Suppressor macrophage (primary cell): ENCODE data around the gene CPEB4.
A peak's percentile ranks its signal among the peaks of the same experiment; 100 is the strongest.

ENCODE experiments used
- DNase-seq, 4 experiments: peaks; one replicate each; pipeline ENCODE4 v3.0.0-alpha.2; 2020 to 2022

CPEB4 gene

GRCh38 chr5:173916233-173916632, 28.1 kb downstream of the CPEB4 start:
- peak; percentile 46 to 77 (median 59) for DNase-seq

DNA sequence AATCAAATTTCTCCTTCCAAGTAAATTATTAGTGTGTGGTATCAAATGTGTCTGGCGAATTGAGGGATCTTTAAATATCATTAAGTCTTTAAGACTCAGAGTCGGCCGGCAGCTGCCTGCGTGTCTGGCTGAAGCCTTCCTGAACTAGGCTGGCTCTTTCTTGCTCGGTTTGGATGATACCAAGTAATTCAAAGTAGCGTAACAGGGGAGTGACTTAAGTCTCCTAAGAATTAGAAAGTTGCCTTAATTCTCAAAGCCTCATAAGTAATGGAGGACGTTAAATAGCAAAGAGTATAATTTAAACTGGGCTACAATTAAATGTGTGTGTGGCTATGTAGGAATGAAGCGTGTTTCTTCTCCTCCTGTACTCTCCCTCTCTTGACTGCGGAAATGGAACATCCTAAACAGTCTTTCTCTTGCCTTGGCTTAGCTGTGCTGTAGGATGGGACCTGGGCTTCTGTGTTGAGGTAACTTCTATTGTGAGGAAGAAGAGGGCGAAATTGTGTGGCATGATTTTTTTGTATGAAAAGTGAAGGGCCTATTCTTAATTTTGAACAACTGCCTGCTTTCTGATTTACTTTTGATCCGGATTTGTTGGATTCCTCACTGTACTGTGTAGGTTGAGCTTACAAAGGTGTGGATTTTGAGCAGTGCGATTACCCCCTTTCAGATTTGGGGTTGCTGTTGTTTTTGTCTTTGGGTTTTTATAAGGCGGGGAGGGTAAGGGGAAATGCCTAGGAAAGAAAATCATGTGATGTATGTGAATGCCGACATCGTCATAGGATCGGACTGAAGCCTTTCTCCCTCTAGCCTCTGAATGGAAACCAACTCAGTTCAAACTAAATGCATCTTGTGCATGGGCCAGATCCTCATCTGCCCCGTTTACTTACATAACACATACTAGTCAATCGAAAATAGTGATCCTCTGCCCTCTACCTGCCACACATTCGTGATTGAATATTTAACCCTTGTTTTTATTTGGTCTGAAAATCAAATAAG, 29.9 kb downstream of the CPEB4 start:
- DNase-seq: peak; percentile 63 to 85 (median 78)

- peak in 2 of 4 experiments; percentile 32 to 34 for DNase-seq
Observed at GRCh38 chr5:173919443-173919842, 31.3 kb downstream of the CPEB4 start.

- DNase-seq: peak in 3 of 4 experiments; percentile 38 to 67 (median 58)
Observed at GRCh38 chr5:173920024-173920753, 32.0 kb downstream of the CPEB4 start.

GRCh38 chr5:173920866-173921555, 32.9 kb downstream of the CPEB4 start:
- peak; percentile 19 to 77 (median 56) for DNase-seq

- DNase-seq: peak in 2 of 4 experiments; percentile 18 to 25
Observed at GRCh38 chr5:173922527-173922926, 34.4 kb downstream of the CPEB4 start.

DNA sequence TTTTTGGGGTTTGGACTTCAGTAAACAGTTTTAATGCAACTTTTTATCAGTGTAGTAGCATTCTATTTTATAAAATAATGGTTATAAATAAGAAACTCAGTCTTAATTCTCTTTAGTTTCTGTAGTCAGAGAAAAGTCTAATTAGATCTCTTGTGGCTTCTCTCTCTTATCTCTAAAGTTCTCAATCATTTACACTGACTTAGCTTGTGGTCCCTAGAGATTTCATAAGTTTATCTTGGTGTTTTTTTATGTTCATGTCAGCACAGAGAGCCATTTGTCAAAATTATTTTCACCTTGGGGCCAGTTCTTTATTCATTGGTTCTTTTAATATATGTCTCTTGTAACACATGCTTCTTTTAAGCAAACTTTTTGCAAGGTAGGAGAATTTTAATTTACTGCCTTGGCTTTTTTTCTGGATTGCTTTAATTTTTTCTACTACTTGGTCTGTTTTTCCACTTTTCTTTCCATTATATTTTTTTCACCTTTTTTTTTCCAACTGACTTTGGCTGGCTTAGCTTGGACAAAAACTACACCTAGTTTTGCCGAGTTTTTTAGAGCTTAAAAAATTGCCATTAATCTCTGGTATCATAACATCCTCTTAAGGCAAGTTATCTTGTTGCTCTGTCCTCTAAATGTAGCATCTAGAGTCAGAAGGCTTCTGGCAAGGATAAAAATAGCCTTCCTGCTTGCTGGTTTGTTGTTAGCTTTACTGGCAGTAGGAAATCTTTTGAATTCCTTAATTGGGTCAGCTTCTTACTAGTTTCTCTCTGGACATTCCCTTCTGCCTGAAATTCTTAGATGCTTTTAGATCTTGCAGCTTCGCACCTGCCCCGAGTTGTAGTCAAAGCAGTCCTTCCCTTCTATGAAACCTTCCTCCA, 35.3 kb downstream of the CPEB4 start:
- DNase-seq: no peak

DNA sequence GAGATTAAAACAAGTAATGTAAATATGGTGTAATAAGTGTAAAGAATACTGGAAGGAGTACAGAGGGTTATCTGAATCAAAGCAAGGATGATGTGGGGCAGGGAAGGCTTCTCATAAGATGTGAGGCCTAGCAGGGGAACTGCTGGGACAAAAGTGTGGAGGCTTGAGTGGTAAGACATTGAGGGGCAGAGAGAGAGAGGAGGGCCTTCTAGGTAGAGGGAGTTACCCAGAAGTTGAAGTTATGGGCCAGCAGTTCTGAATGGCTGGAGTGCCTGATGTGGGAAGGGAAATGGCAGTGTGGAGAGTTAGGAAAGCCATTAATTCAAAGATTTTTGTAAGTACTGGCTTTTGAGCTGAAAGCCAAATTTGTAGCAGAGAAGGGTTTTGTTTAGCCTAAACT, 36.8 kb downstream of the CPEB4 start:
- no peak for DNase-seq

DNA sequence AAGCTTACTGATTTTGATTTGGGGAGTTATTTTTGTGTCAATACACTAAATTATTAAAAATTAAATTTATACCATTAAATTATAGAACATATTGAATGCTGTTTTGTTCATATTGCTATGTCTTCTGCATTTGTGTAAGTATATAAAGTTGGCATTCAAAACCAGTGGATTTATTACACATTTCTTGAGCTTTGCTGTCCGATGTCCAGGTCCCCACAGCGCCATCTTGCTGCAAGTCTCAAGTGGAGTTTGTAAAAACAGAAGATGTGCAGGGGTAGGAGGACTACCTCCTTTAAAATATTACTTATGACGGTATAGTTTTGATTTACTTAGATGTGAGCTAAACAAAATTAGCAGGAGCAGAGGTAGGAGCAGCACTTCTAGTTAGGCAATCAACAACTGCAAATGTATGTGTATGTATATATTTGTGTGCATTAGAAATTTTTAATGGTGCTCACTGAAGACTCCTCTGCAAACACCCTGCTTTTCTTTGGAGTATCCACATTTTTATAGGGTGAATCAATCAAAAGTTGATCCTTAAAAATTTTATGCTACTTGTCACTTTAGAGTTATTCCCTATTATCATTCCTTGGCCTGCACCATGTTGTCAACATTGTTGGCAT, 37.4 kb downstream of the CPEB4 start:
- peak in 3 of 4 experiments; percentile 49 to 67 (median 59) for DNase-seq

DNA sequence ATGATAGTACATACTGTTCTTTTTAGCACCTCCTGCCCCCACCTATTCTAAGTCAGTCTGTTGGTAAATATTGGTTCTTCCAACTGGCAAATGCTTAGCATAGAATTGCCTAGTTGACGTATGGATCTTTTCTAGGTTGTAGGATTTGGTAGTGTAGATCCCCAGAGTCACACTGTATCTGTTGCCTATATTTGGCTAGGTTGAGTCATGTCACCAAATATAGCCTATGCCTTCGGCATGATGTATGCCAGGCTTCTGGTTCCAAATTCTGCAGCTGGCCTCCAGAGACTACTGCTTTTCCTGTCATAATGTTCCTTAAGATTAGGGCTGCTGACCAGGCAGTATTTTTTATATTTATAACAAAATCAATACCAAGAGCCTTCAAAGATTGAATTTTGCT, 38.2 kb downstream of the CPEB4 start:
- peak; percentile 36 to 63 (median 54) for DNase-seq

DNA sequence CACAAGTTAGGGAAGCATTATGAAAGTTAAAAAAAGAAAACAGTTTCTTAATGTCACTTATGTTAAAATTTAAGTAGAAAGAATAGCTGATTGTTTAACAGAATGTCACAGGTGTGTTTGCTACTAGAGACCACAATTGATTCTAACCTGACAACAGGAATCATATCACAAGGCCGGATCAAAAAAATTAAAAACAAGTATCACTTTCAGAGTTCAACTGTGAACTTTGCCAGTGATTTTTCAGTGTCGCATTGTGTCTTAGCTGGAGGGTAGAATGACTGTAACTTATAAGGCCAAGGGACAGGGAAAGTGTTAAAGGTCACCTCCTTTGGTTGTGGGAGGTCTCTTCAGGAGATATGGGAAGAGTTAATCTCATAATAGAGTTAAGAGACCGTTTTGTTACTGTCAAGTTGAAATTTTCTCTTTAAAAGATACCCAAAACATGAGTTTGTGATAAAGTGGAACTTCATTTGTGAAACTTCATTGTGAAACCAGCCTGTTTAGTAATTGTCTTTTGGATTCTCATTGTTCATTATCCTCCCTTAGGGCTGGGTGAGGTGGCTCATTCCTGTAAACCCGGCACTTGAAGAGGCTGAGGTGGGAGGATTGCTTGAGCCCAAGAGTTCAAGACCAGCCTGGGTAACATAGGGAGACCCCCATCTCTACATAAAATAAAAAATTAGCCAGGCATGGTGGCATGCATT, 40.9 kb downstream of the CPEB4 start:
- DNase-seq: peak in 3 of 4 experiments; percentile 49 to 66 (median 61)

DNA sequence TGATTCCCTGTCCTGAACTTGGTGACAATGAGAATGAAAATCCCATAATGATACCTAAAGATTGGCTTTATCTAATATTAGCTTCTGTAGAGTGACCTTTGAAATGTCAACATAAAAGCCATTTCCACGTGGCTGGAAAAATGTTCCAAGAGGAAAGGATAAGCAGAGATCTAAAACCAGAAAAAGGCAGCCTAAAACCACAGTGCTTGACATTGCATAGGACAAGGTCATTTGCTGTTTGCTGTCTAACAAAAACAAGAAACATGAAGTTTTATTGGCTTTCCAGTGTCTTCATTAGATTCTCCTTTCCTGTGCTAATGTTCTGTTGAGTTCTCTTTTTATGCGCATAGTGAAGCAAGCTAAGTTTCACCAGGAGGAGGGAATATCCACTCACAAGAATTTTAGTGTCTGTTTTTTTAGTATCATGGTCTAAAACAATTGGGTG, 44.6 kb downstream of the CPEB4 start:
- DNase-seq: no peak

GRCh38 chr5:173933901-173934300, 45.8 kb downstream of the CPEB4 start:
- no peak for DNase-seq

- no peak for DNase-seq
Observed at GRCh38 chr5:173935396-173935795, 47.2 kb downstream of the CPEB4 start.

- peak in 2 of 4 experiments; percentile 86 for DNase-seq
Observed at GRCh38 chr5:173940269-173940668, 52.1 kb downstream of the CPEB4 start.

GRCh38 chr5:173941102-173941501, 53.0 kb downstream of the CPEB4 start:
- DNase-seq: no peak

- DNase-seq: no peak
Observed at GRCh38 chr5:173941758-173942401, 53.7 kb downstream of the CPEB4 start.

- DNase-seq: no peak
Observed at GRCh38 chr5:173944511-173944910, 56.4 kb downstream of the CPEB4 start.

DNA sequence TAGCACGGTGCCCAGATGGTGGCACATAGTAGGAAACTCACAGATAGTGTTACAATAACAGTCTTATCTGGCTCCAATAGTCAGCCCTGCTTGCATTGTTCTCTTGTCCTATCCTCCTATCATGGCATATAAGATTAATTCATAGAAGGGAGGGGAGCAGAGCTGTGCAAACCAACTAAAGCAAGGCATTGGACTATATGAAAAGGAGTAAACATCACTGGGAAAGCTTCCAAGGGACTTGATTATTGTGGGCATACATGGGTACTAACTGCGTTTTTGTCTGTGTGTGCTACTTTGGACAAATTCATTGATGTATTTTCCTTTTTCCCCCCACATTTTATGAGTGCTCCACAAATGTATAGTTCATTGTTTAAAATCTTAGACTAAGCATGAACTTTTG, 57.0 kb downstream of the CPEB4 start:
- DNase-seq: no peak

- no peak for DNase-seq
Observed at GRCh38 chr5:173946323-173946722, 58.2 kb downstream of the CPEB4 start.
